C1 segment of cervical spinal cord (tissue), 14 donors: Measurements from ENCODE around the gene PPIF.
"Not testable (repeated sequence)": the region's sequence is repeated elsewhere in the genome, so short reads cannot be mapped to it uniquely, and the experiment has no call there.

Experiments used
- DNase-seq, 14 donors: peaks; one replicate each; lab custom pipeline; 2025; lab: John Stamatoyannopoulos, UW

PPIF gene

DNA sequence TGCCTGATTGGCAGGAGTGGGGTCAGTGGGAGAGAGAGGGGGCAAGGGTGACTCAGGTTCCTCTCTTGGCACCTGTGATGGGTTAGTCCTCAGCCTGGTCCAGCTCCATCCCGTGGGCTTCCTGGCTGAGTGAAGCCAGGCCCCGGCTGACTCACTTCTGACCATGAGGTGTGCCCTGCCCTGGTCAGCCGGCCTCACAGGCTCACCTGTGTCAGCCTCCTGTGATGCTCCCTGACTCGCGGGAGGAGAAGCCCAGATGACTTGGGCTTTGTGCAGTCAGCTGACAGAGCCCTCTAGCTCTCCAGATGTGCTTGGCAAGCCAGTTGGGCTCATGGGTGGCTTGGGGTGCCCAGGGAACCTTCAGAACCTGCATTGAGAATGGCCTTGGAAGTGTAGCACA, 16.0 kb upstream of the PPIF start:
- no peak for DNase-seq

DNA sequence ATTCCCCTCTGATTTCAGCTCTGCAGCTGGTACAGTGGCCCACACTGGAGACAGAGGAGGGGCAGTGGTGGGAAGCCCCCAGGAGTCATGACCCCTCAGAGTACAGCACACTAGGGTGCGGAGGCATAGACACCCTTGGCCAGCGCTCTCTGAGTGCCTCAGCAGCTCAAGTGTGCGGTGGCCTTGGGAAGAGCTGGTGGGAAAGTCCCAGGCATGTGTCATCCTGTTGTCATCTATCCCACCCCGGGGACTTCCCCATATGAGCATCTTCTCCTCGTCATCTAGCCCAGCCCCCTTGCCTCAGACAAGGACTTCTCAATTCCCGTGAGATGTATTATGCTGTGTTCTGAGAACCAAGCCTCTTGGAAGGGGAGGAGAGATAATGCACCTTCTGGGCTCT, 15.6 kb upstream of the PPIF start:
- DNase-seq = no peak

DNA sequence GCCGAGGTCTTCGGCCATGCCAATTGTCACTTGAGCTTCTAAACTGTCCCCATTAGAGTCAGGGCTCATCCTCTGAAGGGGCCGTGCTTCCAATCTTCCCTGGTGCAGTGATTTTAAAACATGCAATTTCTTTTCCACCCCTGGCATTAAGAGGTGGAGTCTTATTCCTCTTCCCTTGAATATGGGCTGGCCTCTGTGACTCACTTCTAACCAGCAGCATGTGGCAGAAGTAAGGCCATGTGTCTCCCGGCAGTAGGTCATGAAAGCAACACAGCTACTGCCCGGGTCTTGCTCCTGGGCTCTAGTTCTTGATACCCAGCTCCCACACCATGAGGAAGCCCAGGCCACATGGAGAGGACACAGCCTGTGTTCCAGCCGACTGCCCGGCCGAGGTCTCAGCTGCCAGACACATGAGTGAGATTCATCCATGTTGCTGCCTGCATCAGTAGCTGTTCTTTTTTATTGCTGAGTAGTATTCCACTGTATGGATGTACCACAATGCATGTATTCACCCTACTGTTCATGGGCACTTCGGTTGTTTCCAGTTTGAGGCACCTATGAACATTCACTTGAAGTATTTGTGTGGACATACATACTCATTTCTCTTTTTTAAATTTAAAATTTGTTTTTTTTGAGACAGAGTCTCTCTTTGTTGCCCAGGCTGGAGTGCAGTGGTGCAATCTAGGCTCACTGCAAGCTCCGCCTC, 14.5 kb upstream of the PPIF start:
- not testable (repeated sequence) for DNase-seq

DNA sequence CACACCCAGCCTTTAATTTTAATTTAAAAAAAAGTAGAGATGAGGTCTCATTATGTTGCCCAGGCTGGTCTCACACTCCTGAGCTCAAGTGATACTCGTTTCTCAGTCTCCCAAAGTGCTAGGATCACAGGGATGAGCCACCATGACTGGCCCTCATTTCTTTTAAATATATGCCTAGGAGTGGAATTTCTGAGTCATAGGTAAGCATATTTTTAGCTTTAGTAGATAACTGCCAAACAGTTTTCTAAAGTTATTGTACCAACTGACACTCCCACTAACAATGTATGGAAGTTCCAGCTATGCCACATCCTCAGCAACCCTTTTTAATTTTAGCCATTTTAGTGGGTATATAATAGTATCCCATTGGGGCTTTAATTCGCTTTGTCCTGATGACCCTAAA, 13.8 kb upstream of the PPIF start:
- DNase-seq = no peak

DNA sequence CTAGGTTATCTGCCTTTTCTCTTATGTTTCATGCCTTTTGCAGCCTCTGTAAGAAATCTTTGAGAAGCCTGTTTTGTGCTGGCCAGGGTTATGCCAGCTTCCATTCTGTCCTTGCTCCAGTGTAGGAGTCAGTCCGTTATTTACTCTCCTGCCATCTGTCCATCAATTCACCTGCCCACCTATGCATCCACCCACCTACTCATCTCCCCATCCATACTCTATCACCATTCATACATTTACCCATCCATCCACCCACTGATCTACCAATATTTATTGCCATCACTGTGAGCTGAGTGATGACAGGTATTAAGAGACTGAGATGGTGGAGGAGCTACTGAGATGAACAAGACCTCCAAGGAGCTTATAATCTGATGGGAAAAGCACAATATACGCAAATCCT, 12.7 kb upstream of the PPIF start:
- DNase-seq = no peak

DNA sequence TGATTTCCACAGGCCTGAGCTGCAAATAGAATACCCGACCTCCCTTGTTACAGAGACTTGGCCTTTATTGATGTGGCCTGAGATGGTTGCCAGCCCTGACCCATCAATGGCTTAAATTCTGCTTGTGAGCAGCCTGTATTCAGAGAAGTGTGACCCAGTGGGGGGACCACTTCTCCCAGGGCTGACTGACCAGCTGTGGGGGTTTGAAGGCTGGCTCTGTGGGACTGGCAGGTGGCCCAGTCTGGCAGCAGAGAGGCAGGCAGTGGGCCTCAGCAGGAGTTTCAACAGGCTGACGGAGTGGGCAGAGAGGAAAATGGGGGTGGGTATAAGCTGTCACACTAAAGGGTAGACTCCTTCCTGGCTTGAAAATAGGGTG, 12.2 kb upstream of the PPIF start:
- peak in 11 of 14 donors; percentile 35 to 87 (median 77) for DNase-seq

DNA sequence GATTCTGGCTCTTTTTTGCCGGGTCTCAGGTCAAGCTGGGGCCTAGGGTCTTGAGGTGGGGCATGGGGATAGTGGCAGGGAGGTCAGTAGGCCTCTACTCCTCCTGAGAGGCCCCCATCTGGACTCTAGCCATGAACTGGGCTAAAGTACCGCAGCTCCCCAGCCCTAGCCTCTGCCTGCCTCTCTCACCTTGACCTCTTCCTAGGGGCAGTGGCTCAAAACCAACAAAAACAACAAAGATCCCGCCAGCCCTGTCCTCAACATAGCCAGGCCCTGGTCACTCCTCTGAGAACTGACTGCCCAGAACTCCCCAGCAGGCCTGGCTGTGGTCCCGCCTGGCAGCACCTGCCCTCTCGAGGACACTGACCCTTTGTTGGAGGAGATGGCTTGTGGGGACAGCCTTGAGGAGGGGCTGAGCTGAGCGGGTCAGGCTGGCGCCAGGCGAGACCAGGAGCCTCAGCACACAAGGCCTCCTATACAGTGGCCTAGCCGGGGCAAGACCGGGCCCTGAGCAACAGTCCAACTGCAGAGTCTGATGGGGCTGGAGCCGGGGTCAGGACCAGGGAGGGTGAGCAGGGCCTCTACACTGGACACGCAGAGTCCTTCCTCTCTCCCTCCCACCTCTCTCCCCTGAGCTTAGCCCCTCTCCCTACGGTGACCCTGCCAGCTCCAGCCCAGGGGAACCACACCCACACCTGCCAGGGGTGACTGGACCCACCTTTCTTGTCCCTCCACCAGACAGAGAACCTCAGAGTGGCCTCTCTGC, 11.6 kb upstream of the PPIF start:
- DNase-seq = peak; percentile 24 to 97 (median 86)

DNA sequence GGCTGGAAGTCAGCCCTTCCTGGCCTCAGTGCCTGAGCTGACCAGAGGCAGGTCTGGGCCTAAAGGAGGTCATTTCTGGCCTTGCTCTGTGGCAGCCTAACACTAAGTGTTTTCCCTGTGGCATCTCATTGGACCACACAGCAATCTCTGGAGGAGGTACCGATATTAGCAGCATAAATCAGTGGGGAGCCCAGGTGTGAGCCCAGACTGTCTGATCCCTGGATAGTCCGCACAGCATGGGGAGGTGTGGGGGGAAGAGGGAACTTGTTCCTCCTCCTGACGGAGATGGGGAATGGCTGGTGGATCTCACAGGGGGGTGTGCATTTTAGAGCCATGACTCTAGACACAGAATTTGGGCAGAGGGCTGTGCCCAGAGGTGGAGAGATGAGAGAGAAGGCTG, 11.0 kb upstream of the PPIF start:
- DNase-seq = no peak

DNA sequence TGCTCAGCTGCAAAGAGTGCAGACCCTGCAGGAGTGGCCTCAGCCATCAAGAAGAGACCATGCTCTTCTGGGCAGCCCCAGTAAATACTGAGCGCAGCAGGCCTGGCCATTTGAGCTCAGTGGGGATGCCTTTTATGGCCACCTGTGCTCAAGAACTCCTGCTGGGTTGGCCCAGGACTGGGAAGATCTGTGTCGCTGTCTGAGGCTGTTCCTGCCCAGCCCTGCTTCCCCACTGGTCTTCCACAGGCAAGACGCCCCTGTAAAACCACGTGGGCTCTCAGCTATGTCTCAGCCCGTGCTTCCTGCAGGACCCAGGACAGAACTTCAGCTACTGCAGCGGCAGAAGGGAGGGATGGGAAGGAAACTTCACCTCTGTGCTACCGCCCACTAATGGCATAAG, 10.5 kb upstream of the PPIF start:
- DNase-seq = peak in 1 of 14 donors; percentile 66

DNA sequence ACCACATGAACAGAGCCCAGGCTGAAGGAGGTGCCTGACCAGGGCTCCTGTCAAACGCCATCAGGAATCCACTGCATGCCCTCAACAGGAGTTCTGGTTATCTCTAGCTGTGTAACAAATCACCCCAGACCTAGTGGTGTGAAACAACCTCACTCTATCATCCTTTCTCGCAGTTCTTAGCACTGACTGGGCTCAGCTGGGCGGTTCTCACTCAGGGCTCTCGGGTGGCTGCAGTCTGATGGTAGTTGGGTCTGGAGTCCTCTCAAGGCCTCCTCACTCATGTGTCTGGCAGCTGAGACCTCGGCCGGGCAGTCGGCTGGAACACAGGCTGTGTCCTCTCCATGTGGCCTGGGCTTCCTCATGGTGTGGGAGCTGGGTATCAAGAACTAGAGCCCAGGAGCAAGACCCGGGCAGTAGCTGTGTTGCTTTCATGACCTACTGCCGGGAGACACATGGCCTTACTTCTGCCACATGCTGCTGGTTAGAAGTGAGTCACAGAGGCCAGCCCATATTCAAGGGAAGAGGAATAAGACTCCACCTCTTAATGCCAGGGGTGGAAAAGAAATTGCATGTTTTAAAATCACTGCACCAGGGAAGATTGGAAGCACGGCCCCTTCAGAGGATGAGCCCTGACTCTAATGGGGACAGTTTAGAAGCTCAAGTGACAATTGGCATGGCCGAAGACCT, 9.3 kb upstream of the PPIF start:
- DNase-seq = not testable (repeated sequence)

DNA sequence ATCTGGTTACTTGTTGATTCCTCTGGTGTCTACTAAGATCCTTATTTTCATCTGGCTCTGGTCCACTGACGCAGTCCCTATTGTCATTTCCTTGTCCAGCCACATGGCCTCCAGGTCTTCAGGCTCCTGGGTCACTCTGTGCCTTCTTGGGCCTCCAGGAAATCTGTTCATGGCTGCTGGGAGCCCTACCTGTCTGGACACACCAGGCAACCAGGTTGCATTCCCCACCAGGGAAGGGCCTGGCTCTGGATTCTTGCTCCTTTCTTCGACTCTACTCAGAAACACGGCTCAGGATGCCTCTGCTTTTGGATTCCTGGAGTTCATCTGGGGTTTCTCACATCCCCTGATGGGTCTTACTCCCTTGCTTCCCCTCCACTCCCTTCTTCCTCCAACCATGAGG, 8.0 kb upstream of the PPIF start:
- no peak for DNase-seq

DNA sequence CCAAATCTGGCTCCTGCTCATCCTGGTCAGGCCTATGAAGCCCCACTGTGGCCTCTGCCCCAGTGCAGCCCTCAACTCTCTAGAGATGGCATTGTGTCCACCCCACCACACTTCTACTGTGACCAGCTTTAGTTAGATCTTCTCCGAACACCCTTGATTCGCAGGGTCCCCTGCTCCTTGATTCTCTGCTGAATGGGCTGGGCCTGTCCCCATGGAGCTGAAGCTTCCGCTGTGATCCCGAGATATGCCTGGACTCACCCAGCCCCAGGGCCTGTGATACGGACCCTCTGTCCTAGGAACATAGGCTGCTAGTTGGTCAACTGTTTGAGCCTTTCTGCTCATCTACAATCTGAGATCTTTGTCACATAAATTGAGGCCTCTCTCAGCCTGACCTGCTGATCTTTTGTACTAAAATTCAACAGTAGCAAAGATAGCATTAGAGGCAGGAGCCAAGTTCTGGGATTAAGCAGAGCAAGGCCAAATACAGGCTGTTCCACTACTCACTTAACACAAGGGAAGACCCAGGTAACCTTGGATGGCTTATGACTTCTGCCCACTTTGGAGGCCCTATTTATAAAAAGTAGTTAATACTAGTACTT, 6.5 kb upstream of the PPIF start:
- no peak for DNase-seq

DNA sequence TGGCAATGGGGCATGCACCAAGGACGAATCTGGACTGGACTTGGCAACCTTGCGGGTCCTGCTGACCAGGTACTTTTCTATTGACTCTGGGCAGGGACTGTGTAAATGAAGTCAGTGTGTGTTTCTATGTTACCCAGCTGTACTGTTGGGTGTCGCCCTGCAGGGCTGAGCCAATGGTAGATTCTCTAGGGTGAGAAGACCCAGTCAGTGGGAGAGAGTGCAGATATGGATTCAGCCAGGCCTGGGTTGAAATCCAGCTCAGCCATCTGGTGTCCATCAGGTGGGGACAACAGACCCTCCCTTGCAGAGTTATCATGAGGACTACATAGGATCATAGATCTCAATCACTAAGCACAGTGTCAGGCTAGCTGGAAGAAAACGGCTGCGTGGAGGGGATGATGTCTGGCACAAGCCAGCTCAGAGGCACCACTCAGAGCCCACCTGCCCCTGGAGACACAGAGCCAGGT, 4.9 kb upstream of the PPIF start:
- no peak for DNase-seq

DNA sequence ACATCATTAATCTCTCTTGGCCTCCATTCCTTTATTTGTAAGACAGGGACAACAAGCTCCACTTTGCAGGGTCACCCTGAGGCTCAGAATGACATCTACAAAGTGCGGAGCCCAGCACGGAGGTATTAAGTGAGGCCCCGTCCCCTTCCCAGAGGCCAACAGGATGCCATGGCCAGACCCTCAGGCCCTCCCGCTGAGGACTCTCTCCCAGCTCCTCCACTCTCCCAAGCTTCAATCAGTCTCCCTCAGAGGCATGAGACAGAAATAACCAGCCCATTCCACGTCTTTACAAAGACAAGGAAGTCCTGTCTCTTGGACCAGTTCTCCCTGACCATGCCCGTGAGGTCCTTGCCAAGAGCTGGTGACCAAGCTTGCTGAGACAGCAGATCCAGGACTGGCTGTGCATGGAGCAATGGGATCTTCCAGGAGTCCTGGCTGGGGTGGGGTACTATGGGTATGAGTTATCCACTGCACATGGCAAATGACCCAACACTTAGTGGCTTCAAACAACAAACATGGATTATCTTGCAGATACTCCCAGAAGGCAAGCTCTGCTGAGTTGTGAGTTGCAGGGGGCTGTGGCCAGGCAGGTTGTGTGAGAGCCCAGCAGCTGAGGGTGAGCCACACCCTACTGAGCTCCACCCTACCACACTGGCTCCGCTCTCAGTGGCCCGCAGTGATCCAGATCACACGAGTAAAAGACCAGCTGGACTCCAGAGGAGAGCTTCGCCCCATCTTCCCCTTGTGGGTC, 4.3 kb upstream of the PPIF start:
- no peak for DNase-seq

DNA sequence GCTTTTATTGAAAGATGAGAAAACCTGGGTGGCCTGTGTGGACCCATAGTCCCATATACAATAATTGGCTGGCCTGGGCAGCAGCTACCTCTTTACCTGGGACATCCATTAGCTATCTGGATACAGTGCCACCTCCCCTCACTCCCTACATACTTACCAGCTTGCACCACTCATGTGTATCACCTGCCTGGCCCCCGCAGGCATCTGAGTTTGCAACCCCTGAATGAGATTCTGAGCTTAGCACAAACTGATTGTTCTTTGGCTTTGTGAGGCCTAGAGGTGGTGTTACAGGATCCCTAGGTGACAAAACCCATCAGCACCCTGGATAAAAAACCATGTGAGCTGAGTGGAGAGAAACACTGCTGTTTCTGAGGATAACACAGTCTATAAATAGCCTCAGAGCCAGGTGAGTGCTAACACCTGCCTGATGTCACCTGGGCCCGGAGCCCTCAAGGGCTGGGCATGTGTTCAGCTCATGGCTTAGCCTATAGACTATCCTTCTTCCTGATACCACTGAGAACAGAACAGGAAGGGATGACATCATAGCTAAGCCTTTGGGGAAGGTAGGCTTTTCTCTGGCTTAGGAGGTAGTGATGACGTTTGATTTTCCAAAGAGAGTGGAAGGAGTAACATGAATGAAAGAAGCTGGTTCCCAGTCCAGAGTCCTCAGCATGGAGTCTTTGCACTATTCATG, 2.6 kb upstream of the PPIF start:
- no peak for DNase-seq

DNA sequence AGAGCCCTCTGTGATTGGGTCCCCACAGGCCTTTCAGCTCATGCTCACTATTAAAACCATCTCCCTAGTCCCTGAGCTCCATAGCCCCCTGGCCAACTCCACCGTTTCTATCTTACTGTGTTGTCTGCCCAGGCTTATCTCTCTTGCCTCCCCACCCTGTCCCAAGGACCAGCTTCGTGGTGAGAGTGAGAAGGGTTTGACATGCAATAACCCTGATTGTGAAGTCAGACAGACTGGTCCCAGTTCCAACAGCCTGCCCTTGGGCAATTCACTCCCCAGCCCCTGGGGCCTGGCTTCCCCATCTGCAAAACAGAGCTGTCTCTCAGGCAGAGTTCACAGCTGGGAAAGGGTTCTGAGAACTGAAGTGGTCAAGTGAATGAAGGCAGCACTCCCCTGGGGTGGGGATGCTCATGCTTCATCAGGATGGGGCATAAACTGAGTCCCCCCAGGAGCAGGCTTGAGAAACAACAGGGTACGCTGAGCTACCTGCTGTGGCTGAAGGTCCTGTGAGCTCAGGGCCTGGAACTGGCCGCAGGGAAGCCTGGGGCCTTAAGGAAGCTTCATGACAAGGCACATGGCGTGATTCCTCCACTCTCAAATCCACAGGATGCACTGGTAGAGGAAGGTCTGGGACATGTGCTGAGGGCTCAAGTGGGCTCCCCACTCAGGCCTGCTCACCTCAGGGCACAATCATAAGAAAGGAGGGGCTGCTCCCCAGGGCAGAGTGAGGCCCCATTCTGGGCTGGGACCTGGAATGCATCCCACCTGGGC, 1.8 kb upstream of the PPIF start:
- DNase-seq = no peak

DNA sequence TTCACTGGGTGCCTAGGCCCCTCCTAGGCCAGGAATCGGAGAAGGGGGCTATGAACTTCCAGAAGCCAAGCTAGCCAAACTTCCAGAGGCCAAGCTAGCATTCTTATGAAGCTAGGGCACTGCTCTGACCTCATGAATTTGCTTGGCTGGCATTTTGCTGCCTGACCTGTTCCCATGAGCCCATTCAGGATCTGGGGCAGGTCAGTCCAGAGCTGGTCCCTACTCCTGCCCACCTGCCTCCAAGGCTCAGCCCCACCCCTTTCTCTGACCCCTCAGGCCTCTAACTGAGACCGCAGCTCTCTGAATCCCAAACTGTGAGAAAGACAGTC, 1.3 kb upstream of the PPIF start:
- DNase-seq = no peak

DNA sequence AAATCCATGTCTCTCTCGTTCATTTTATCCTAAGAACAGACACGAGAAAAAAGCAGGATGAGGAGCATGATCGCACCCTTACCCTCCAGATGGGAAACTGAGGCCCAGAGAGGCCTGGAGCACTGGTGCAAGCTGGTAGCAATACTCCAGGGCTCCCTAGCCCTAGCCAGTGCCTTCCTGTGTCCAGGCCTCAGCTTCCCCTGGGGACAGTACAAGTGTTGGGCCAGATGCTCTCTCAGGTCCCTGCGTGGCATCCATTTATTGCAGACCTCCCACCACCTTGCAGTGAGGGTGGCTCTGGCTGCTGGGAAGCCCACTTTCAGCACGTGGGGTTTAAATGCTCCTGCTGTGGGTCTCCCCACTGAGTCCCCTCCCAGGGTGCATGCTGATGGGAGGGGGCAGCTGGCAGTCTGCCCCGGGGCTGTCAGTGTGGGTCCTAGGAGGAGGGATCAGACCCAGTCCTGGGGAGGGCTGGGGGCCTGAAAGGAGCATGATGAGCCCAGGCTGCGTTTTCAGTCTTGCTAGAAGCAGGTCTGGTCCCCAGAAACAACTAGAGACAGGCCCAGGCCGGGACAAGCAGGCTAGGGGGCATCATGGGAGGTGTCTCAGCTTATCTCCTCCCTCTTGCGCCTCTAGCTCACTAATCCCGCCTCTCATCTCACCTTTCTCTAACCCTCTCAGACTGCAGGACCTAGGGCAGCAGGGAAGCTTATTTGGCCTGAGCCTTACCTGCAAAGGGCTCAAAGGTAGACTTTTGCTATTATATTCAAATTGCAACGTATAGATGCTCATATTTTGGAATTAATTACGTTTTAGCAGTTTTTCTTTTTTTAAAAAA, 662 bp upstream of the PPIF start:
- DNase-seq = no peak

DNA sequence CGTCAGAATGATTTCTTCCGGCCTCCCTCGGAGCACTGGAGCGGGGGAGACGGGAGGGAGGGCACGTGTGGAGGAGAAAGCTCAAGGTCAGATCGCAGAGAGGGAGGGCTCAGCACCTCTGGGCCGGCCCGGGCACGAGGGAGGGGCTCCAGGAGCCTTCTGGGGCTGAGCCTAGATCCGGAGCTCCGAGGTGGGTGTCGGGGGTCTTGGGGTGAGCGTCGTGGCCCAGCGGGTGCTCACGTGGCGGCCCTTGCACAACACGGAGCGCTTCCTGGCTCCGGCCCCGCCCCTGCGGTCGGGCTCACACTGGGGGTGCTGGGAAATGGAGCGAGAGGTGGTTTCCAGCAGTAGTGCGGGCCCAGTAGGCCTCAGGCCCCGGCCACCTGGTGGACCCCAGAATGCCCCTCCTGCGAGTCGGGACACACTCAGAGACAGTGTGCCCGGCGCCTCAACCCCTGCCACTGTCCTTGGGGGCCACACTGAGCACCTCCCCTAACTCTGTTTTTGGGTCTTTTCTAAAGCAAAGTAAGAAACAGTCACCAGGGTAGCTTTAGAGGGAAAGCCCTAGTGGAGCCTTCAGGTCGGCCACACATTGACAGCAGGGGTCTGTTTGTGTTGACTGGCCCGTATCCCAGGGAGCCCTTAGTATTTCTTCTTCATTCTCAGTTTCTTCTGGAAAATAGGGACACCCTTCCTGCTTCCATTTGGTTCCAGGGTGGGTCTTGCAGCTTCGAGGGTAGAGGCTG, 798 bp downstream of the PPIF start:
- DNase-seq = peak in 6 of 14 donors; percentile 21 to 59 (median 44)
